SK-N-SH treated with all-trans-retinoic acid at 6 μM for 48 hours (cell line): Measurements from ENCODE around the gene C11orf21.

Experiments used
- CSRNP3 ChIP-seq: fragments of 250-450 bp; sonication (Bioruptor Pico); IDR thresholded peaks from 2 replicates; pipeline ENCODE4 v1.5.1; 2021; ENCODE audit warnings: mild to moderate bottlenecking, moderate library complexity
- ISL1 ChIP-seq: fragments of 250-450 bp; sonication (Bioruptor Pico); IDR thresholded peaks from 2 replicates; pipeline ENCODE4 v2.1.2; 2022; ENCODE audit warnings: mild to moderate bottlenecking, moderate library complexity
- TOX ChIP-seq: fragments of 250-450 bp; sonication (Bioruptor Pico); IDR thresholded peaks from 2 replicates; pipeline ENCODE4 v1.8.0; 2021; ENCODE audit warnings: mild to moderate bottlenecking, moderate library complexity, borderline replicate concordance

GRCh38 chr11:2295971-2296912 is 5.5 kb downstream of the C11orf21 start:
- TF ChIP-seq CSRNP3 (CRISPR knock-in tag) (no peak), TOX (no peak), ISL1 (CRISPR knock-in tag) (no peak)
